CD14-positive monocyte (primary cell): ENCODE results near the gene BICRAL. TPM values are rescaled to one million over a fixed set of nuclear protein-coding genes. Genes with fewer than 3 reads are reported as not detected.
A peak's percentile ranks its signal among the peaks of the same experiment; 100 is the strongest.
"Not testable (repeated sequence)": the region's sequence is repeated elsewhere in the genome, so short reads cannot be mapped to it uniquely, and the experiment has no call there.

Source experiments
- DNase-seq, 3 donors: peaks; one replicate each; pipeline ENCODE4 v3.0.0-alpha.2; 2011 to 2022
- H2AFZ ChIP-seq: 2 replicates; pipeline ENCODE4 v1.6.0; 2012; ENCODE audit warnings: mild to moderate bottlenecking, low read depth, low read length, inconsistent platforms; ENCODE audit not compliant: insufficient read depth, poor library complexity, severe bottlenecking
- H3K27ac ChIP-seq, 2 donors: 1 replicate in 1 of 2; 2 replicates in 1 of 2; pipeline ENCODE4 v1.5.1; 2012 to 2013; ENCODE audit warnings: low read length in 2 of 2, control low read depth in 1 of 2, inconsistent platforms in 1 of 2, low read depth in 1 of 2, mild to moderate bottlenecking in 1 of 2
- H3K27me3 ChIP-seq, 2 donors: one replicate each; pipeline versions ENCODE4 v1.6.0 to v1.6.1; 2011 to 2013; ENCODE audit warnings: low read length in 2 of 2; ENCODE audit not compliant: control insufficient read depth in 2 of 2, insufficient read depth in 2 of 2
- H3K36me3 ChIP-seq, 2 donors: replicated peaks in 1 of 2; 1 replicate in 1 of 2; 2 replicates in 1 of 2; pipeline versions ENCODE4 v1.5.1 to v1.6.1; 2012 to 2013; ENCODE audit warnings: low read length in 2 of 2, control low read depth in 1 of 2, inconsistent platforms in 1 of 2, mild to moderate bottlenecking in 1 of 2; ENCODE audit not compliant: insufficient read depth in 2 of 2, control insufficient read depth in 1 of 2
- H3K4me1 ChIP-seq, 2 donors: 1 replicate in 1 of 2; 2 replicates in 1 of 2; pipeline versions ENCODE4 v1.5.1 to v1.6.1; 2012 to 2013; ENCODE audit warnings: low read length in 2 of 2, control low read depth in 1 of 2, inconsistent platforms in 1 of 2, mild to moderate bottlenecking in 1 of 2, moderate library complexity in 1 of 2; ENCODE audit not compliant: insufficient read depth in 2 of 2, control insufficient read depth in 1 of 2
- H3K4me2 ChIP-seq: replicated peaks from 2 replicates; pipeline ENCODE3; 2012; ENCODE audit warnings: low read length, moderate library complexity, mild to moderate bottlenecking; ENCODE audit not compliant: poor library complexity, severe bottlenecking; ENCODE audit errors: extremely low read depth
- H3K4me3 ChIP-seq, 3 experiments: fragments of 200-600 bp in 1 of 3; sonication (generic) in 1 of 3; replicated peaks in 1 of 3; 1 replicate in 2 of 3; 2 replicates in 1 of 3; pipeline ENCODE4 v1.5.1; 2011 to 2013; ENCODE audit warnings: low read length in 3 of 3, mild to moderate bottlenecking in 3 of 3, control low read depth in 2 of 3, low read depth in 2 of 3, inconsistent platforms in 1 of 3, moderate library complexity in 1 of 3
- H3K79me2 ChIP-seq: 2 replicates; pipeline ENCODE4 v1.6.0; 2012; ENCODE audit warnings: mild to moderate bottlenecking, control low read depth, inconsistent platforms, low read length, moderate library complexity; ENCODE audit not compliant: insufficient read depth
- H3K9ac ChIP-seq: 2 replicates; pipeline ENCODE4 v1.6.0; 2017; ENCODE audit warnings: low read length, mild to moderate bottlenecking; ENCODE audit not compliant: insufficient read depth, poor library complexity, severe bottlenecking
- H3K9me3 ChIP-seq, 2 donors: replicated peaks in 1 of 2; 1 replicate in 1 of 2; 2 replicates in 1 of 2; pipeline versions ENCODE4 v1.5.1 to v1.6.1; 2012 to 2013; ENCODE audit warnings: low read length in 2 of 2, control low read depth in 1 of 2; ENCODE audit not compliant: control insufficient read depth in 1 of 2, insufficient read depth in 1 of 2
- H4K20me1 ChIP-seq: 2 replicates; pipeline ENCODE4 v1.6.0; 2012; ENCODE audit warnings: mild to moderate bottlenecking, low read length, control low read depth, moderate library complexity; ENCODE audit not compliant: insufficient read depth
- H3K27ac Mint-ChIP-seq, 7 donors: one replicate each; pipeline ENCODE4 v1.8.0; 2020; ENCODE audit warnings: mild to moderate bottlenecking in 7 of 7, mixed read lengths in 7 of 7, moderate library complexity in 6 of 7, inconsistent platforms in 2 of 7
- H3K27me3 Mint-ChIP-seq, 3 donors: one replicate each; pipeline ENCODE4 v1.8.0; 2021 to 2022; ENCODE audit warnings: low read depth in 3 of 3, mild to moderate bottlenecking in 3 of 3, mixed read lengths in 3 of 3, moderate library complexity in 3 of 3, inconsistent platforms in 1 of 3
- H3K36me3 Mint-ChIP-seq, 2 donors: one replicate each; pipeline ENCODE4 v1.8.0; 2020; ENCODE audit warnings: mixed read lengths in 2 of 2, inconsistent platforms in 1 of 2, mild to moderate bottlenecking in 1 of 2
- H3K4me1 Mint-ChIP-seq: one replicate; pipeline ENCODE4 v1.8.0; 2020; ENCODE audit warnings: mild to moderate bottlenecking, mixed read lengths
- H3K4me3 Mint-ChIP-seq, 2 donors: one replicate each; pipeline ENCODE4 v1.8.0; 2020; ENCODE audit warnings: mild to moderate bottlenecking in 2 of 2, mixed read lengths in 2 of 2, moderate library complexity in 1 of 2
- H3K9me3 Mint-ChIP-seq, 7 donors: one replicate each; pipeline ENCODE4 v1.8.0; 2020 to 2022; ENCODE audit warnings: mixed read lengths in 7 of 7, mild to moderate bottlenecking in 6 of 7, moderate library complexity in 6 of 7, inconsistent platforms in 2 of 7
- WGBS: methylation state at CpG from one replicate; pipeline ENCODE4 v1.1.5; 2013; ENCODE audit warnings: missing lambda C conversion rate; ENCODE audit not compliant: insufficient coverage; 5-methylcytosine and 5-hydroxymethylcytosine counted together
- intact Hi-C, 2 donors: fragments of 100-400 bp; cut with micrococcal nuclease; formaldehyde crosslinking; loops; one replicate each; pipeline versions ENCODE4 v1.15.0 to v1.15.1; 2023
- polyA plus RNA-seq, 3 donors: library from polyadenylated mRNA; depleted of rRNA in 1 of 3; unstranded in 2 of 3; stranded (reverse) in 1 of 3; fragments of 300-500 nt in 2 of 3; fragments of >200 nt in 1 of 3; fragmentation: Illumina TruSeq in 2 of 3; gene quantifications; 1 replicate in 2 of 3; 2 replicates in 1 of 3; pipeline ENCODE4 v1.2.3, GENCODE V29; 2012 to 2021
- TF ChIP-seq, protein P1 (sequence below): fragments of 200-600 bp; IDR thresholded peaks from one replicate; pipeline ENCODE4 v1.8.0; 2022; ENCODE audit warnings: antibody characterized with exemption, mild to moderate bottlenecking

Gene BICRAL
- polyA plus RNA-seq, 3 donors: 1.6 to 14.6 (median 2.2) TPM

DNA sequence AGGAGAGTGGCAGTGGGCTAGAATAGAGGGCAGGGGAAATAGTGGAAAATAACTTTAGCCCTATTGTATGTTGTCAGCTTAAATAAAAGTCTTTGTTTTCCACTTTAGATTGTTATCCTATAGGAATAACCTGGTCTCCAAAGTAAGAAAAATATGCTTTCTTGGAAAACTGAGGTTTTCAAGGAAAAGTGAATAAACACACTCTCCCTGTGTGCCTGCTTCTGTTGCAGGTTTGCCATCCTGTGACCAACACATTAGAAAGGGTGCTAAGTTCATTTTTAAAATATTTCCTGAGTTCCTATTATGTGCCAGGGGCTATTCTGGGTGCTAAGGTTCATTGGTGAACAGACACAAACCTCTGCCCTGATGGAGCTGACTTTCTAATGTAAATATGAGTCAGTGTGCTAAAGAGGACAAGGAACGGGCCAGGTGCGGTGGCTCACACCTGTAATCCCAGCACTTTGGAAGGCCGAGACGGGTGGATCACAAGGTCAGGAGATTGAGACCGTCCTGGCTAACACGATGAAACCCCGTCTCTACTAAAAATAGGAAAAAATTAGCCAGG, 23.5 kb downstream of the BICRAL start:
- peaks cover 5 to 19% of the 10 kb centered on the region in 2 donors for H3K36me3 ChIP-seq
- H3K27ac Mint-ChIP-seq: peak overlapping the region in 1 of 7 donors; percentile 48

GRCh38 chr6:42806359-42806758, 24.5 kb downstream of the BICRAL start:
- H3K9ac ChIP-seq, DNase-seq, H3K27me3 ChIP-seq, intact Hi-C loops, H3K4me1 ChIP-seq, H3K27me3 Mint-ChIP-seq, H3K4me3 ChIP-seq, H3K9me3 ChIP-seq, H3K27ac ChIP-seq, H3K4me2 ChIP-seq, H3K9me3 Mint-ChIP-seq, H3K4me3 Mint-ChIP-seq, H3K4me1 Mint-ChIP-seq, H2AFZ ChIP-seq: not testable (repeated sequence)
- H4K20me1 ChIP-seq: peaks cover 66% of the 10 kb centered on the region
- peaks cover 23% of the 10 kb centered on the region for H3K79me2 ChIP-seq
- 95% methylated on average over 3 of the region's 7 CpGs for WGBS
- H3K27ac Mint-ChIP-seq: peak overlapping the region in 1 of 7 donors; percentile 53
- peaks cover 9 to 28% of the 10 kb centered on the region in 2 donors for H3K36me3 ChIP-seq
- peaks cover 22 to 28% of the 10 kb centered on the region in 2 donors for H3K36me3 Mint-ChIP-seq

More for the DNA sequence above, 23.5 kb downstream of the BICRAL start:
- no peak overlapping the region for H3K4me2 ChIP-seq
- H3K27ac ChIP-seq: no peak overlapping the region
- Mint-ChIP-seq H3K36me3 (peaks cover 15 to 21% of the 10 kb centered on the region in 2 donors), H3K27me3 (peaks cover 0 to 5% (median 0%) of the 10 kb centered on the region in 3 donors), H3K9me3 (peaks cover 0 to 2% (median 0%) of the 10 kb centered on the region in 7 donors), H3K4me1 (peaks cover 3% of the 10 kb centered on the region), H3K4me3 (no peak overlapping the region)
- no peaks in the 10 kb centered on the region for H3K27me3 ChIP-seq
- no peak overlapping the region for H3K9ac ChIP-seq
- DNase-seq: no peak
- H3K4me1 ChIP-seq: no peaks in the 10 kb centered on the region
- no peak overlapping the region for H2AFZ ChIP-seq
- no peaks in the 10 kb centered on the region for H3K9me3 ChIP-seq
- intact Hi-C loops: no loop called here
- no peak overlapping the region for H3K4me3 ChIP-seq
- 100% methylated on average over 6 of the region's 7 CpGs for WGBS
- peaks cover 30% of the 10 kb centered on the region for H3K79me2 ChIP-seq
- peaks cover 61% of the 10 kb centered on the region for H4K20me1 ChIP-seq
- TF ChIP-seq, protein P1, sequence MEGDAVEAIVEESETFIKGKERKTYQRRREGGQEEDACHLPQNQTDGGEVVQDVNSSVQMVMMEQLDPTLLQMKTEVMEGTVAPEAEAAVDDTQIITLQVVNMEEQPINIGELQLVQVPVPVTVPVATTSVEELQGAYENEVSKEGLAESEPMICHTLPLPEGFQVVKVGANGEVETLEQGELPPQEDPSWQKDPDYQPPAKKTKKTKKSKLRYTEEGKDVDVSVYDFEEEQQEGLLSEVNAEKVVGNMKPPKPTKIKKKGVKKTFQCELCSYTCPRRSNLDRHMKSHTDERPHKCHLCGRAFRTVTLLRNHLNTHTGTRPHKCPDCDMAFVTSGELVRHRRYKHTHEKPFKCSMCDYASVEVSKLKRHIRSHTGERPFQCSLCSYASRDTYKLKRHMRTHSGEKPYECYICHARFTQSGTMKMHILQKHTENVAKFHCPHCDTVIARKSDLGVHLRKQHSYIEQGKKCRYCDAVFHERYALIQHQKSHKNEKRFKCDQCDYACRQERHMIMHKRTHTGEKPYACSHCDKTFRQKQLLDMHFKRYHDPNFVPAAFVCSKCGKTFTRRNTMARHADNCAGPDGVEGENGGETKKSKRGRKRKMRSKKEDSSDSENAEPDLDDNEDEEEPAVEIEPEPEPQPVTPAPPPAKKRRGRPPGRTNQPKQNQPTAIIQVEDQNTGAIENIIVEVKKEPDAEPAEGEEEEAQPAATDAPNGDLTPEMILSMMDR: no peak
